Measurements from ENCODE around the gene SHISA7.
"Not testable (repeated sequence)": the region's sequence is repeated elsewhere in the genome, so short reads cannot be mapped to it uniquely, and the experiment has no call there.

Gene SHISA7

DNA sequence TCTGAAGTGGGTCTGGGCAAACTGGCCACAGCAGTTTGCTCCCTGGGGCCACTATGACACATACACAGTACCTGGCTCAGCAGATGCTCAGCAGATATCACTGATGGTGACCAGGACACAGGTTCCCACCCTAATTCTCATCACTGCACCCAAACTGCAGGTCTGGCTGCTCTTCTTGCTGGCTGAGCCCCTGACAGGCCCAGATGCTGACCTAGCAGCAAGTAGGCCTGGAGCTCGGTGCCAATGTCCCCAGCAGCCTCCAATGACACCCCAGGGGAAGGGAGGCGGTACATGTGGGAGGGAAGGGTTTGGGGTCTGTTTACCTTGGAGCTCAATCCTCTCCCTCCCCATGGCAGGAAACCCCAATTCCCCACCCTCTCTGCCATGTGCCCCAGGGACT, 40.6 kb downstream of the SHISA7 start:
- Mint-ChIP-seq H3K9me3 (no peaks in the 10 kb centered on the region), H3K4me1 (peaks cover 27% of the 10 kb centered on the region), H3K4me3 (no peak overlapping the region), H3K27ac (no peak overlapping the region), H3K36me3 (peaks cover 16% of the 10 kb centered on the region), H3K27me3 (no peaks in the 10 kb centered on the region)

DNA sequence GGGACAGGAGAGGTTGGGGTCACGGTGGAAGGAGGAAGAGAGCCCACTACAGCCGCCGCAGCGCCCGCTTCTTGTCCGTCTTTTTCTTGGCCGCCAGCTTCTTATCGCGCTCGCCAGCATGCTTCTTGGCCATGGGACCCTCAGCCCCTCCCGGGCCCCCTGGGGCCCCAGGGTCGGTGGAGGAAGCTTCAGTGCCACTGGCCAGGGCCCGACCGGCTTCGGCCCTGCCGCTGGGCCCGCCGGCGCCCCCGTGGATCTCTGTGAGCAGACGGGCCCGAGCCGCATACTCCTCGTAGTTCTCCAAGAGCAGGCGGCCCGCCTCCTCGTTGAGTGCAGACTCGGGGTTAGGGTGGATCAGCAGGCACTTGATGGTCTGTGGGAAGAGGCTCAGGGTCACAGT, 41.7 kb downstream of the SHISA7 start:
- not testable (repeated sequence) for H3K9me3 Mint-ChIP-seq, H3K27ac Mint-ChIP-seq, H3K27me3 Mint-ChIP-seq, H3K4me3 Mint-ChIP-seq
- Mint-ChIP-seq H3K36me3 (peaks cover 13% of the 10 kb centered on the region), H3K4me1 (peaks cover 22% of the 10 kb centered on the region)

DNA sequence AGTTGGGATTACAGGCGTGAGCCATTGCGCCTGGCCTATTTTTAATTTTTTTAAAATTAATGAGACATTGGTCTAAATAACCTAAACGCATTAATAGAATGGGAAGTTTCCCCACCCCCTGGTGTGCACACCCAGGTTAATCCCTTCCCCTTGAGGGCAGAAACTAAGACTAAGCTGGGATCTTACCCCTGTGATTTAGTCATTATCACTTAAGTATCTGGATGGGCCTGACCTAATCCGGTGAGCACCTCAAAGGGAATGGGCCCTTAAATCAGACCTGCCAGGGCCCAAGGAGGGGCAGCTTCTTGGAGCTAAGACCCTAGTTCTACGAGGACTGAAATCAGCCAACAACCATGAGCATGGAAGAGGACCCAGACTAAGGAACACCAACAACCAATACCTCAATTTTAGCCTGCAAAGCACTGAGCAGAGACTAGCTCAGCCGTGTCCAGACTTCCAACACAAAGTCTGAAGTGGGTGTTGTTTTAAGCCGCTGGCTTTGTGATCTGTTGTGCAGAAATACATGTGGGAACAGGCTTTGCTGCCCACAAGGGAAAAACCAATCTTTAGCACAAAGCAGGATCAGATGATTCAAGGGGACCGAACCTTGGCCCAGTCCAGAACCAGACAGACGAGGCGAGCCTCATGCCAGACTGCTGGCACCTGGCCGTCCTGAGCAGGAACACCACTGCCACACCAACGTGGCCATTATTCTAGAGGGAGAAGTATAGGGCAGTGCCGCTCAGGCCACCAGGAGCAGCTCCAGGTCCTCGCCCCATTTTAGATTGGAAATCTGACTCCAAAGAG, 42.6 kb downstream of the SHISA7 start:
- peaks cover 6% of the 10 kb centered on the region for H3K36me3 Mint-ChIP-seq
- peaks cover 13% of the 10 kb centered on the region for H3K4me1 Mint-ChIP-seq
- no peaks in the 10 kb centered on the region for H3K27me3 Mint-ChIP-seq
- no peak overlapping the region for H3K4me3 Mint-ChIP-seq
- H3K27ac Mint-ChIP-seq: no peak overlapping the region
- no peaks in the 10 kb centered on the region for H3K9me3 Mint-ChIP-seq

- no peak overlapping the region for H3K4me3 Mint-ChIP-seq
- no peaks in the 10 kb centered on the region for H3K27me3 Mint-ChIP-seq
- no peaks in the 10 kb centered on the region for H3K9me3 Mint-ChIP-seq
- H3K27ac Mint-ChIP-seq: no peak overlapping the region
- peaks cover 5% of the 10 kb centered on the region for H3K36me3 Mint-ChIP-seq
- peaks cover 11% of the 10 kb centered on the region for H3K4me1 Mint-ChIP-seq
Measured at GRCh38 chr19:55398200-55398925, 44.7 kb downstream of the SHISA7 start.

DNA sequence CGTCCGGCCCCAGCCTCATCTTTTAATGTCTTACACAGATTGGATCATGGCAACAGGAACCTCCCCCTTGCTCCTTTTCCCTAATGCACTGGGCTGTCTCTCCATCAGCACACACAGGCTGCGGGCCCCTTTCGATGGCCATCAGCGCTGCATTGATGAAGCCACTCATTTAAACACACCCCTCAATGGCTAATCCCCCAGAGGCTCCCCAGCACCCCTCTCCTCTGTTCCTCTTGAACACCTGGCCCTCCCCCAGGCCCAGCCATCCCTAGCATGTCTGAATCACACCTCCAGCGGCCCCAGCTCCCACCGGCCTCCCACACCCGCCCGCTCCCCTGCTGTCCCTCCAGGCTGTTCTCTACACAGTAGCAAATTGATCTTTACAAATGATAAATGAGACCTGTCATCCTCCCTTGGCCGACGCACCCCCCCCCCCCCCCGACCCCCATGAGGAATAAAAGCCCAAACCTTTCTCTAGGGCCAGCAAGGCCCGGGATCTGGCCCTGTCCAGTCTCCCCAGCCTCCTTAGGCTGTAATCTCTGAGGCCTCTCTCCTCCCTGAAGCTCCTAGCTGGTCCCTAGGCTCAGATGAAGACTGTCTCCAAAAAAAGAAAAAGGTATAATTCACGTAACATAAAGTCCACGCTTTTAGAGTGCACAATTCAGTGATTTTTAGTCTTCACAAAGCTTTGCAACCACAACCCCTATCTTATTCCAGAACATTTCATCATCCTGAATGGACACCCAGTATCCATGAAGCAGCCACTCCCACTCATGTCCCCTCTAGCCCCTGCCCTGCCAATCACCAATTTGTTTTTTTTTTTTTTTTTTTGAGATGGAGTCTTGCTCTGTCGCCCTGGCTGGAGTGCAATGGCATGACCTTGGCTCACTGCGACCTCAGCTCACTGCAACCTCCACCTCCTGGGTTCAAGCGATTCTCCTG, 50.0 kb downstream of the SHISA7 start:
- no peak overlapping the region for H3K27ac Mint-ChIP-seq
- H3K4me1 Mint-ChIP-seq: peaks cover 26% of the 10 kb centered on the region
- H3K36me3 Mint-ChIP-seq: peaks cover 11% of the 10 kb centered on the region
- H3K27me3 Mint-ChIP-seq: no peaks in the 10 kb centered on the region
- no peak overlapping the region for H3K4me3 Mint-ChIP-seq
- H3K9me3 Mint-ChIP-seq: no peaks in the 10 kb centered on the region

DNA sequence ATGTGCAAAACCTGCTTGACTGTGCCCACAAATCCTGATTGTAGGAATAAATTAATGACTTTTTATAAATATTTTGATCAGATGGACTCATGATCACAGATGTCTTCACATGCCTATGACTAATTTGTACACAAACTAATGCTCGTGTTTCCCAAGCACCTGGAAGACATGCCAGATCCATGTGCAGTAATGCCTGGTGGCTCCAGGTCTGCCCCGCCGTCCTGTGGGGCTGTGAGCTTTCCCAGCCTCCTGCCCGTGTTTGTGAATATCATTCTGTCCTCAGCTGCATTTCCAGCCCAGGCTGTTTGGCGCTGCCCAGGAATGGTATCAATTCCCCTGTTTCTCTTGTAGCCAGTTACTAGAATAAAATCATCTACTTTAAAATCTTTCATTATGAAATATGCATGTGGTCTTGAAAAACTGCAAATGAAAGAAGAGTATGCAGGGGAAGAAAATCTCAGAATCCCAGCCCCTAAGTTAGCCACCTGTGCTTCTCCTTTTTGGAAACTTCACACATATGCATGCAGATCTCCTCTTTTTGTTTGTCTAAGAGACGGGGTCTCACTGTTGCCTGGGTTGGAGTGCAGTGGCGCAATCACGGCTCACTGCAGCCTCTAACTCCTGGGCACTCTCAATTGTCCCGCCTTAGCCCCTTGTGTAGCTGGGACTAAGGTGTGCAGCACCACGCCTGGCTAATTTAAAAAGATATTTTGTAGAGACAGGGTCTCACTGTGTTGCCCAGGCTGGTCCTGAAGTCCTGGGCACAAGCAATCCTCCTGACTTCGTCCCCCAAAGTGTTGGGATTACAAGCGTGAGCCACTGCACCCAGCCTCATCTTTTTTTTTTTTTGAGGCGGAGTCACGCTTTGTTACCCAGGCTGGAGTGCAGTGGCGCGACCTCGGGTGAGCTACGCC, 51.1 kb downstream of the SHISA7 start:
- Mint-ChIP-seq H3K9me3 (no peaks in the 10 kb centered on the region), H3K36me3 (peaks cover 16% of the 10 kb centered on the region), H3K27me3 (no peaks in the 10 kb centered on the region), H3K27ac (no peak overlapping the region), H3K4me1 (peaks cover 30% of the 10 kb centered on the region), H3K4me3 (no peak overlapping the region)

DNA sequence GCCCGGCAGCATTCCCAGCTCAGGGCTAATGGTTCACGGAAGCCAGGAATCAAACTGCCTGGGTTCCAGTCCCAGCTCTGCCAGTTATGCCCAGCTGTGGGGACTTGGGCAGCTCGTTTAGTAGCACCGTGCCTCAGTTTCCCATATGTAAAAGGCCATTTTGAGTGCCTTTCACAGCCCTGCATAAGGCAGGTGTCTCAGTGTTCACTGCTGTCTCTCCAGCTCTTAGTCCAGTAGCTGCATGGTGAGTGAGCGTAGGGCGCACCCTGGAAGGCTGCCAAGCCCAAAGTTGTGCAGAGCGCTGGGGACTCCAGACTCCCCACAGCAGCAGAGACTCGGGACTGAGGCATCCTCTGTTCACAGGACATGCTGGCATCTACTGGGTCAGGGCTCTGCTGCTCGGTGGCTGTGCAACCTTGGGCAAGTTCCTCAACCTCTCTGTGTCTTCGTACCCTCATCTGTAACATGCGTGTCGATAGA, 51.9 kb downstream of the SHISA7 start:
- Mint-ChIP-seq H3K9me3 (no peaks in the 10 kb centered on the region), H3K36me3 (peaks cover 23% of the 10 kb centered on the region), H3K27me3 (no peaks in the 10 kb centered on the region), H3K27ac (no peak overlapping the region), H3K4me1 (peaks cover 34% of the 10 kb centered on the region), H3K4me3 (no peak overlapping the region)

GRCh38 chr19:55390461-55390880, 52.6 kb downstream of the SHISA7 start:
- no peaks in the 10 kb centered on the region for H3K27me3 Mint-ChIP-seq
- H3K36me3 Mint-ChIP-seq: peaks cover 29% of the 10 kb centered on the region
- peak overlapping the region; percentile 52 for H3K4me3 Mint-ChIP-seq
- no peaks in the 10 kb centered on the region for H3K9me3 Mint-ChIP-seq
- H3K27ac Mint-ChIP-seq: peak overlapping the region; percentile 78
- peaks cover 34% of the 10 kb centered on the region for H3K4me1 Mint-ChIP-seq

GRCh38 chr19:55389386-55390317, 53.4 kb downstream of the SHISA7 start:
- Mint-ChIP-seq H3K4me1 (peaks cover 36% of the 10 kb centered on the region), H3K27me3 (no peaks in the 10 kb centered on the region), H3K36me3 (peaks cover 29% of the 10 kb centered on the region), H3K4me3 (peak overlapping the region; percentile 70), H3K27ac (peak overlapping the region; percentile 80), H3K9me3 (no peaks in the 10 kb centered on the region)

DNA sequence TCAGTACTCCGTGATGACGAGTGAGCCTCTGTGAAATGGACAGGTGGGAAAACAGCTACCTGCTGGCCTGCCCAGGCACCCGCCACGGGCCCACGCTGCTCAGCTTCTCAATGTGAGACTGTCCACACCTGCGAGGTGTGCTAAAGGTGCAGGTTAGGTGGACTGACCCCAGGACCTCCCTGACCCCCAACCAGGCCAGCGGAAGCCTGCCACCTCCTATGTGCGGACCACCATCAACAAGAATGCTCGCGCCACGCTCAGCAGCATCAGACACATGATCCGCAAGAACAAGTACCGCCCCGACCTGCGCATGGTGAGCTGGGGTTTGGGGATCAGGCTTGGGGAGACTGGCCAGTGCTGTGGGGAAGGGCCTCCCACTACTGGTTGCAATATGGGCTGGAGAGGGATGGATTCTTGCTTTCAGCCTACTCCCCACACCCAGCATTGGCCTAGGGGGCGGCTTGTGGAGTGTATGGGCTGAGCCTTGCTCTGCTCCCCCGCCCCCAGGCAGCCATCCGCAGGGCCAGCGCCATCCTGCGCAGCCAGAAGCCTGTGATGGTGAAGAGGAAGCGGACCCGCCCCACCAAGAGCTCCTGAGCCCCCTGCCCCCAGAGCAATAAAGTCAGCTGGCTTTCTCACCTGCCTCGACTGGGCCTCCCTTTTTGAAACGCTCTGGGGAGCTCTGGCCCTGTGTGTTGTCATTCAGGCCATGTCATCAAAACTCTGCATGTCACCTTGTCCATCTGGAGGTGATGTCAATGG, 55.2 kb downstream of the SHISA7 start:
- H3K9me3 Mint-ChIP-seq: no peaks in the 10 kb centered on the region
- peaks cover 29% of the 10 kb centered on the region for H3K36me3 Mint-ChIP-seq
- peak overlapping the region; percentile 100 for H3K27ac Mint-ChIP-seq
- no peaks in the 10 kb centered on the region for H3K27me3 Mint-ChIP-seq
- peaks cover 45% of the 10 kb centered on the region for H3K4me1 Mint-ChIP-seq
- peak overlapping the region; percentile 98 for H3K4me3 Mint-ChIP-seq

DNA sequence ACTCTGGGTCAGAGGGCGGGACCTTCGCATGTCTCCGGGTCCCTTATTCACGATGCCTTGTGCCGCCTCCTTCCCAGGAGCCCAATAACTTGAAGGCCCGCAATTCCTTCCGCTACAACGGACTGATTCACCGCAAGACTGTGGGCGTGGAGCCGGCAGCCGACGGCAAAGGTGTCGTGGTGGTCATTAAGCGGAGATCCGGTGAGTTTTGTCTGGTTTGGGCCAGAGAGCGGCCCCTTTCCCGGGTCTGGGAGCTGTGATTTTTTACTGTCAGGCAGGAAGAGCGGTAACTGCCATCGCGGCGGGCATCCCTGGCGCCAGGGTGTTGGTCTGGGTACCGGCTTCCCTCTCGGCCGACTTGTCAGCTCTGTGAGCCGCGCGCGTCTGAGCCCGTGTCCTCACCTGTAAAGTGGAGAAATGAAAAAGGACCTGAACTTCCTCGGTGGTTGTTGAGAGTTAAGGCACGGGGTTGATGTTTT, 56.6 kb downstream of the SHISA7 start:
- no peaks in the 10 kb centered on the region for H3K27me3 Mint-ChIP-seq
- no peaks in the 10 kb centered on the region for H3K9me3 Mint-ChIP-seq
- H3K36me3 Mint-ChIP-seq: peaks cover 29% of the 10 kb centered on the region
- H3K4me1 Mint-ChIP-seq: peaks cover 57% of the 10 kb centered on the region
- H3K27ac Mint-ChIP-seq: peak overlapping the region; percentile 100
- H3K4me3 Mint-ChIP-seq: peak overlapping the region; percentile 98

DNA sequence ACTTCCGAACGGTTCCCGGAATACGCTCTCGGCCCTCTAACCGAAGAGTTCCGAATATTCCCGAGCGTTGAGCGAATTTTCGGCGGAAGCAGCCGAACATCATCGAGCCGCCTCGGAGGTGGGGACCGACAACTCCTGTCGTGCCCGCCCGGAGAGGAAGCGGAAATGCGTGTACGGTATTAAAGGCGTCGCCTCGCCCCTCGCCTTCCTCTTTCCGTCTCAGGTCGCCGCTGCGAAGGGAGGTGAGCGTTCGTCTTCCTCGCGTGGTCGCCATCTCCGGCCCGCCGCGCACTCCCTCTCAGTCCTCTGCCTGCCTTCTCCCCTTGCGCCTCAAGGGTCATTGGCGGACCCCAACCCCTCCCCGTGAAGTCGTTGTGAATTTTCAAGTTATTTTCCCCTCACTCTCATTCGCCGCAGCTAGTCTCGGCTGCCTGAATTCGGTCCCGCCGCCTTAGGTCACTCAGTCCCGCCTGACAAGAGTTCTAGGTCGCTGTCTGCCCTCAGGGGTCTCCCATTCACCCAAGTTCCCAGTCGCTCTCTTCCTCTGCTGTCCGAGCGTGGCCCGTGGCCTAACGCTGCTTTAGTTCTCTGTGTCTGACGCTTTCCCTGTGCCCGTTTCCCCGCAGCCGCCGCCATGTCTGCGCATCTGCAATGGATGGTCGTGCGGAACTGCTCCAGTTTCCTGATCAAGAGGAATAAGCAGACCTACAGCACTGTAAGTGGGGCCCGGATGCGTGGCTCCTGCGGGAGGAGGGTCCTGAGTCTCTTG, 57.2 kb downstream of the SHISA7 start, which contains the start of gene RPL28:
Gene RPL28 (plus strand): TSS at position 209 of the 769 bp plus-strand sequence. CDS start 426 bp downstream, at position 635.
- Mint-ChIP-seq H3K36me3 (peaks cover 31% of the 10 kb centered on the region), H3K27ac (peak within 1 kb of the TSS; percentile 100), H3K27me3 (no peaks in the 10 kb centered on the region), H3K4me3 (peak within 1 kb of the TSS; percentile 98), H3K9me3 (no peaks in the 10 kb centered on the region), H3K4me1 (peaks cover 58% of the 10 kb centered on the region)

Data from activated naive CD4-positive, alpha-beta T cell treated with anti-CD3 and anti-CD28 coated beads, Interleukin-2, amount 50 U/mL, for 24 hours (primary cell).